Spleen (tissue), 11 donors: ENCODE measurements around the gene STPG1. TPM values are rescaled to one million over a fixed set of nuclear protein-coding genes. Genes with fewer than 3 reads are reported as not detected.

Source experiments
- DNase-seq: peaks from one replicate; pipeline ENCODE4 v3.0.0-alpha.2; 2020
- H3K27ac ChIP-seq, 8 donors: fragments of 200-600 bp; sonication (generic) in 7 of 8; 1 replicate in 4 of 8; 2 replicates in 4 of 8; pipeline versions ENCODE4 v1.5.0 to v1.8.0; 2016 to 2021; ENCODE audit warnings: inconsistent platforms in 4 of 8, mild to moderate bottlenecking in 4 of 8, moderate library complexity in 1 of 8
- H3K27me3 ChIP-seq, 7 donors: fragments of 200-600 bp; sonication (generic) in 6 of 7; replicated peaks in 1 of 7; 1 replicate in 4 of 7; 2 replicates in 3 of 7; pipeline versions ENCODE4 v1.5.0 to v1.8.0; 2016 to 2021; ENCODE audit warnings: inconsistent platforms in 3 of 7, mild to moderate bottlenecking in 1 of 7
- H3K36me3 ChIP-seq, 6 donors: fragments of 200-600 bp; sonication (generic) in 5 of 6; 1 replicate in 4 of 6; 2 replicates in 2 of 6; pipeline versions ENCODE4 v1.5.0 to v1.8.0; 2016 to 2021; ENCODE audit warnings: inconsistent platforms in 2 of 6
- H3K4me1 ChIP-seq, 6 donors: fragments of 200-600 bp; sonication (generic) in 5 of 6; 1 replicate in 3 of 6; 2 replicates in 3 of 6; pipeline versions ENCODE4 v1.5.0 to v1.8.0; 2016 to 2021; ENCODE audit warnings: inconsistent platforms in 3 of 6
- H3K4me3 ChIP-seq, 8 donors: fragments of 200-600 bp; sonication (generic) in 7 of 8; 1 replicate in 4 of 8; 2 replicates in 4 of 8; pipeline versions ENCODE4 v1.5.0 to v1.8.0; 2016 to 2021; ENCODE audit warnings: inconsistent platforms in 4 of 8, mild to moderate bottlenecking in 4 of 8, moderate library complexity in 2 of 8
- H3K9me3 ChIP-seq, 8 donors: fragments of 200-600 bp; sonication (generic) in 7 of 8; 1 replicate in 4 of 8; 2 replicates in 4 of 8; pipeline versions ENCODE4 v1.5.0 to v1.8.0; 2016 to 2021; ENCODE audit warnings: inconsistent platforms in 4 of 8
- CTCF ChIP-seq, 11 experiments: fragments of 200-600 bp in 7 of 11; fragments of 450-650 bp in 4 of 11; sonication (generic) in 4 of 11; IDR thresholded peaks in 8 of 11; conservative IDR thresholded peaks in 3 of 11; 1 replicate in 7 of 11; 2 replicates in 4 of 11; pipeline versions ENCODE4 v1.4.0 to v1.8.0; 2016 to 2021; ENCODE audit warnings: antibody characterized with exemption in 11 of 11, inconsistent platforms in 4 of 11, mild to moderate bottlenecking in 1 of 11
- POLR2A ChIP-seq, 3 donors: fragments of 450-650 bp; IDR thresholded peaks; one replicate each; pipeline ENCODE4 v1.5.1; 2017; ENCODE audit warnings: antibody characterized with exemption in 3 of 3, mild to moderate bottlenecking in 1 of 3
- POLR2AphosphoS5 ChIP-seq, 3 donors: sonication (generic); formaldehyde crosslinking; IDR thresholded peaks; one replicate each; pipeline ENCODE4 v1.5.1; 2017; ENCODE audit warnings: antibody characterized with exemption in 3 of 3
- WGBS, 5 donors: extraction: QIAGEN DNeasy Blood & Tissue Kit in 3 of 5; methylation state at CpG; one replicate each; pipeline versions ENCODE4 v1.1.5 to v1.1.7; 2013 to 2018; 5-methylcytosine and 5-hydroxymethylcytosine counted together
- intact Hi-C: fragments of 100-400 bp; cut with DNase I; formaldehyde crosslinking; loops from one replicate; pipeline ENCODE4 v1.15.0; 2023; ENCODE audit warnings: low total_unique reads
- polyA plus RNA-seq, 3 donors: library from polyadenylated mRNA; stranded (reverse); fragments of 200-250 nt; gene quantifications; one replicate each; pipeline ENCODE4 v1.2.1, GENCODE V29; 2013
- total RNA-seq, 7 donors: library from RNA; depleted of rRNA in 3 of 7; stranded (reverse); fragments of >200 nt in 3 of 7; fragmentation: NEBNext Ultra II Directional in 4 of 7; extraction: Animal tissue kit (Norgen Biotek cat#: 25700) in 4 of 7; gene quantifications; one replicate each; pipeline versions ENCODE4 v1.1.0 to v1.2.1, GENCODE V29; 2016 to 2021
- donor health status: healthy with polysubstance abuse.
- donor health status: DM: no; HTN: no; CAD: no; lungs with moderate emphysema.
- donor health status: DM: no; HTN: no; CAD: no.
- donor health status: Bipolar disorder and iron deficiency.
- donor health status: healthy.
- donor health status: DM: no; HTN: no; CAD: no.
- donor health status: DM: yes; HTN: yes; CAD: no.

STPG1 gene
- total and polyA plus RNA-seq, 10 donors, result 1.5 to 5.8 (median 3.7) TPM

- 8 to 16% (median 14%) methylated on average over 12 of the region's 12 CpGs for WGBS, 5 donors
- Histone ChIP-seq H3K27me3 (no peaks in the 10 kb centered on the region), H3K4me3 (peak overlapping the region in 4 of 8 donors; percentile 0 to 44 (median 9)), H3K27ac (peak overlapping the region; percentile 70 to 86 (median 74)), H3K36me3 (no peaks in the 10 kb centered on the region), H3K4me1 (peaks cover 8 to 44% (median 33%) of the 10 kb centered on the region in 6 donors), H3K9me3 (no peaks in the 10 kb centered on the region)
- DNase-seq, result peak; percentile 92
- peak; percentile 88 to 97 (median 94) for TF ChIP-seq CTCF (IDR thresholded peaks at IDR 0.05 in 8 of 11, conservative IDR thresholded peaks at IDR 0.05 in 3 of 11)
- peak in 2 of 3 donors; percentile 15 to 37 for TF ChIP-seq POLR2AphosphoS5 (IDR thresholded peaks at IDR 0.05)
- TF ChIP-seq POLR2A (IDR thresholded peaks at IDR 0.05), result no peak
- intact Hi-C loops, result loop anchor here (2.0 kb wide), 1 partner anchor 188 kb away; no protein-coding TSS in a partner anchor
These were observed 22.4 kb downstream of the STPG1 start for GRCh38 chr1:24390924-24391782.

- H3K4me3 ChIP-seq, result no peak overlapping the region
- peaks cover 8 to 63% (median 48%) of the 10 kb centered on the region in 6 donors for H3K4me1 ChIP-seq
- no peak overlapping the region for H3K27ac ChIP-seq
- intact Hi-C loops, result no loop called here
- 72 to 85% (median 80%) methylated on average over 4 of the region's 4 CpGs for WGBS, 5 donors
- no peaks in the 10 kb centered on the region for H3K27me3 ChIP-seq
- no peaks in the 10 kb centered on the region for H3K9me3 ChIP-seq
- no peaks in the 10 kb centered on the region for H3K36me3 ChIP-seq
- TF ChIP-seq CTCF (IDR thresholded peaks at IDR 0.05 in 8 of 11, conservative IDR thresholded peaks at IDR 0.05 in 3 of 11) (no peak), POLR2A (IDR thresholded peaks at IDR 0.05) (no peak), POLR2AphosphoS5 (IDR thresholded peaks at IDR 0.05) (no peak)
- no peak for DNase-seq
These were observed 24.3 kb downstream of the STPG1 start for GRCh38 chr1:24389231-24389678.

DNA sequence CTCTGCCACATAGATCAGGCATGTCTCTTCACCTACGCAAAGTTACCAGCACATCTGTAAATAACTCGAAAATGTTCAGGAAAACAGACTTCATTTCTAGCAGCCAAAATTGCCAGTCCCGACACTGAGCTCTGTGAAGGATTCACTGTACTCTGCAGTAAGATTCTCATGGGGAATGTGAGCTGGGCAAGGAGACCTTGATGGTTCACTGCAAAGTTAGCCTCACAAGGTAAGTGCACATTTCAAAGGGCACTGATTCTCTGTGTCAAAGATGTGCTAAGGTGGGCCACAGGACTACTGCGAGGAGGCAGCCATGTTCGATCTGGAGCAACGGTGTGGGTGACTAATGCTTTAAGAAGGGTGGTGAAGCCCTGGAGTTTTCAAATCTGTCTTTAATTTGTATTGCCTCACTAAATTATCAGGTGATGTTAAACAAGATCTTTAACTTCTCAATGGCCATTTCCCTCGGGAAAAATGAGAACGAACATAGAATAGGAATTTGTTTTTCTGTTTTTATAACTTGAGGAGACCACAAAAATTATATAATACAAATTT is 25.2 kb downstream of the STPG1 start:
- Histone ChIP-seq H3K36me3 (no peaks in the 10 kb centered on the region), H3K4me3 (no peak overlapping the region), H3K9me3 (no peaks in the 10 kb centered on the region), H3K4me1 (peaks cover 8 to 67% (median 46%) of the 10 kb centered on the region in 6 donors), H3K27ac (no peak overlapping the region), H3K27me3 (no peaks in the 10 kb centered on the region)
- no peak for TF ChIP-seq POLR2A (IDR thresholded peaks at IDR 0.05)
- TF ChIP-seq CTCF (IDR thresholded peaks at IDR 0.05 in 8 of 11, conservative IDR thresholded peaks at IDR 0.05 in 3 of 11), result no peak
- TF ChIP-seq POLR2AphosphoS5 (IDR thresholded peaks at IDR 0.05), result no peak
- WGBS, 5 donors, result 92 to 98% (median 95%) methylated on average over 8 of the region's 8 CpGs
- intact Hi-C loops, result no loop called here
- no peak for DNase-seq

DNA sequence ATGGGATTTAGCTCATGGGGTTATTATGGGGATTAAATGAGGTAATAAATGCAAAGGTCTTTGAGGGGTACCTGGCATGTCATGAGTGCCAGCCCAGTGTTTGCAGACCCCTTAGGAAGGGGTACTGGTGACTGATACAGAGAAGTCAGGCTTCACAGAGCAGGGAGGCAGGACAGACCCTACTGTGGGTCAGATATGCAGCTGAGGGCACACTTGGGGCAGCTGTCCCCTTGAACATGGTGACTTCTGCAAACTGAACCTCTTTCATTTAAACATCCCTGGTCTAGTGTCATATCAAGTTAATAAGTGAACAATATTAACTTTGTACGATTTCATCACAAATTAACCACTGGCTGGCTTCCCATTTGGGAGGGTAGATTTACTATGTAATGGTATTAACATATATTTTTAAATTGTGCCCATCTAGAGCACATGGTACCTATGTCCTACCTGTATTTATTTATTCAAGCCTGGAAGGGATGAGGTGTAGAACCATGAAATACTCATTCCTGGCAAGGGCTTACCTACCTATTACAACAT is 25.9 kb downstream of the STPG1 start:
- Histone ChIP-seq H3K27ac (no peak overlapping the region), H3K4me1 (peaks cover 8 to 60% (median 40%) of the 10 kb centered on the region in 6 donors), H3K27me3 (no peaks in the 10 kb centered on the region), H3K9me3 (no peaks in the 10 kb centered on the region), H3K4me3 (no peak overlapping the region), H3K36me3 (peaks cover 0 to 3% (median 0%) of the 10 kb centered on the region in 6 donors)
- no peak for DNase-seq
- 82 to 93% (median 92%) methylated on average over 1 of the region's 1 CpG for WGBS, 5 donors
- intact Hi-C loops, result no loop called here
- TF ChIP-seq POLR2A (IDR thresholded peaks at IDR 0.05), result no peak
- TF ChIP-seq CTCF (IDR thresholded peaks at IDR 0.05 in 8 of 11, conservative IDR thresholded peaks at IDR 0.05 in 3 of 11), result no peak
- TF ChIP-seq POLR2AphosphoS5 (IDR thresholded peaks at IDR 0.05), result no peak
